HepG2 (cell line): Measurements from ENCODE around the gene MAT2A. TPM values are rescaled to one million over a fixed set of nuclear protein-coding genes. Genes with fewer than 3 reads are reported as not detected.
A peak's percentile ranks its signal among the peaks of the same experiment; 100 is the strongest.

Experiments used
- CEBPB ChIP-seq: IDR thresholded peaks from 2 replicates; pipeline ENCODE4 v1.6.1; 2011; ENCODE audit warnings: low read depth, low read length, improper control_type of control experiment, borderline replicate concordance
- CREB1 ChIP-seq, 2 experiments: fragments of 450-650 bp in 1 of 2; IDR thresholded peaks; 2 replicates each; pipeline ENCODE4 v1.6.1; 2016 to 2017; ENCODE audit warnings: control low read depth in 1 of 2, mild to moderate bottlenecking in 1 of 2, missing compliant biosample characterization in 1 of 2, missing genetic modification characterization in 1 of 2
- CTCF ChIP-seq: sonication (generic); formaldehyde crosslinking; IDR thresholded peaks from 2 replicates; pipeline ENCODE4 v1.5.0; 2020; ENCODE audit warnings: mild to moderate bottlenecking, missing genetic modification reagents, moderate library complexity
- FOXP4 ChIP-seq: sonication (generic); formaldehyde crosslinking; IDR thresholded peaks from 2 replicates; pipeline ENCODE4 v1.4.0; 2020; ENCODE audit warnings: missing genetic modification reagents
- GLI4 ChIP-seq: sonication (generic); formaldehyde crosslinking; IDR thresholded peaks from 2 replicates; pipeline ENCODE4 v1.5.1; 2020; ENCODE audit warnings: missing genetic modification reagents, mild to moderate bottlenecking, moderate library complexity, borderline replicate concordance
- GLMP ChIP-seq: sonication (generic); formaldehyde crosslinking; IDR thresholded peaks from 2 replicates; pipeline ENCODE4 v1.9.0; 2021; ENCODE audit warnings: missing genetic modification reagents, mild to moderate bottlenecking, borderline replicate concordance
- HDAC6 ChIP-seq: fragments of 200-600 bp; sonication (generic); IDR thresholded peaks from 2 replicates; pipeline ENCODE4 v1.7.0; 2017; ENCODE audit warnings: mild to moderate bottlenecking, antibody characterized with exemption, low read length, low read depth
- MAF1 ChIP-seq: sonication (generic); formaldehyde crosslinking; IDR thresholded peaks from 2 replicates; pipeline ENCODE4 v1.5.0; 2020; ENCODE audit warnings: missing genetic modification reagents, borderline replicate concordance
- MZF1 ChIP-seq: sonication (generic); formaldehyde crosslinking; IDR thresholded peaks from 2 replicates; pipeline ENCODE4 v1.8.1; 2023; ENCODE audit warnings: mild to moderate bottlenecking, missing genetic modification reagents, borderline replicate concordance
- SNAI1 ChIP-seq: sonication (generic); formaldehyde crosslinking; IDR thresholded peaks from 2 replicates; pipeline ENCODE4 v1.5.0; 2020; ENCODE audit warnings: mild to moderate bottlenecking, missing genetic modification reagents, borderline replicate concordance
- SNAPC2 ChIP-seq: sonication (generic); formaldehyde crosslinking; IDR thresholded peaks from 2 replicates; pipeline ENCODE4 v1.8.1; 2022; ENCODE audit warnings: mild to moderate bottlenecking, missing genetic modification reagents
- STAG1 ChIP-seq: sonication (generic); formaldehyde crosslinking; IDR thresholded peaks from 2 replicates; pipeline ENCODE4 v1.4.0; 2020; ENCODE audit warnings: missing genetic modification reagents
- TIGD3 ChIP-seq: sonication (generic); formaldehyde crosslinking; IDR thresholded peaks from 2 replicates; pipeline ENCODE4 v1.5.1; 2020; ENCODE audit warnings: mild to moderate bottlenecking, missing genetic modification reagents, borderline replicate concordance
- ZBTB3 ChIP-seq: sonication (generic); formaldehyde crosslinking; IDR thresholded peaks from 2 replicates; pipeline ENCODE4 v1.4.0; 2020; ENCODE audit warnings: low read depth, mild to moderate bottlenecking, moderate library complexity, missing genetic modification reagents, borderline replicate concordance
- ZBTB4 ChIP-seq: sonication (generic); formaldehyde crosslinking; IDR thresholded peaks from 2 replicates; pipeline ENCODE4 v1.4.0; 2020; ENCODE audit warnings: missing genetic modification reagents, mild to moderate bottlenecking, borderline replicate concordance
- ZEB1 ChIP-seq: IDR thresholded peaks from 2 replicates; pipeline ENCODE4 v1.6.1; 2012; ENCODE audit warnings: mild to moderate bottlenecking, low read depth, inconsistent platforms; ENCODE audit not compliant: insufficient replicate concordance
- ZNF850 ChIP-seq: sonication (generic); formaldehyde crosslinking; conservative IDR thresholded peaks from 2 replicates; pipeline ENCODE4 v1.9.0; 2021; ENCODE audit warnings: mild to moderate bottlenecking, missing genetic modification reagents
- polyA plus RNA-seq, 8 experiments: library from polyadenylated mRNA; depleted of rRNA in 3 of 8; stranded (reverse) in 7 of 8; unstranded in 1 of 8; fragments of >200 nt; fragmentation: Illumina TruSeq in 4 of 8; extraction: Trizol in 4 of 8; gene quantifications; 2 replicates each; pipeline versions ENCODE4 v1.2.1 to v1.2.3, GENCODE V29; 2011 to 2016; ENCODE audit warnings: low read depth in 4 of 8, missing spikeins in 1 of 8, mixed read lengths in 1 of 8; ENCODE audit not compliant: insufficient read depth in 1 of 8
- total RNA-seq, 5 experiments: library from RNA; depleted of rRNA; stranded (reverse); fragments of >200 nt; fragmentation: Illumina TruSeq; extraction: Trizol; gene quantifications; 2 replicates each; pipeline ENCODE4 v1.2.3, GENCODE V29; 2016; ENCODE audit warnings: low read depth in 1 of 5

MAT2A gene
- total and polyA plus RNA-seq, 2 of the 13 experiments (the other 11 are each of a cell fraction or from before 2014, with no cell fraction given): 155 to 331 TPM

GRCh38 chr2:85537600-85538506, 1.1 kb upstream of the MAT2A start (continued):
- TF ChIP-seq FOXP4 (CRISPR knock-in tag) (no peak; the same call in 1 of the 2 replicates), MAF1 (CRISPR knock-in tag) (no peak), TIGD3 (CRISPR knock-in tag) (no peak; the same call in 1 of the 2 replicates), STAG1 (CRISPR knock-in tag) (peak; percentile 58), HDAC6 (no peak), SNAI1 (CRISPR knock-in tag) (peak; percentile 59), ZNF850 (no peak; the same call in 1 of the 2 replicates), CREB1 (IDR thresholded peaks at IDR 0.05) (no peak), CREB1 (CRISPR knock-in tag; IDR thresholded peaks at IDR 0.05) (no peak), GLI4 (CRISPR knock-in tag) (peak; percentile 50; the same call in 1 of the 2 replicates), ZBTB3 (CRISPR knock-in tag) (no peak), CTCF (peak; percentile 79), GLMP (CRISPR knock-in tag) (no peak), ZBTB4 (CRISPR knock-in tag) (peak; percentile 8; the same call in 1 of the 2 replicates), SNAPC2 (0 out of 2 replicates have a peak, but pooled peaks have one; percentile 17), ZEB1 (no peak), CEBPB (no peak), MZF1 (no peak)
